HT1080 (cell line): Measurements from ENCODE around the gene ZBTB43. TPM values are rescaled to one million over a fixed set of nuclear protein-coding genes. Genes with fewer than 3 reads are reported as not detected.
"Not testable (repeated sequence)": the region's sequence is repeated elsewhere in the genome, so short reads cannot be mapped to it uniquely, and the experiment has no call there.

Experiments
- DNase-seq: peaks from one replicate; pipeline ENCODE4 v3.0.0-alpha.2; 2015; ENCODE audit warnings: low read depth
- total RNA-seq: library from RNA; depleted of rRNA; stranded (reverse); fragments of >200 nt; shearing (Covaris generic); gene quantifications from 2 replicates; pipeline ENCODE4 v1.2.3, GENCODE V29; 2014

The ZBTB43 gene
- total RNA-seq, 1 experiment from 2014 or later = 11.1 TPM

GRCh38 chr9:126790561-126790960 lies 14.3 kb upstream of the ZBTB43 start:
- DNase-seq = no peak

GRCh38 chr9:126791406-126792230 lies 13.2 kb upstream of the ZBTB43 start:
- DNase-seq = peak; percentile 91

DNA sequence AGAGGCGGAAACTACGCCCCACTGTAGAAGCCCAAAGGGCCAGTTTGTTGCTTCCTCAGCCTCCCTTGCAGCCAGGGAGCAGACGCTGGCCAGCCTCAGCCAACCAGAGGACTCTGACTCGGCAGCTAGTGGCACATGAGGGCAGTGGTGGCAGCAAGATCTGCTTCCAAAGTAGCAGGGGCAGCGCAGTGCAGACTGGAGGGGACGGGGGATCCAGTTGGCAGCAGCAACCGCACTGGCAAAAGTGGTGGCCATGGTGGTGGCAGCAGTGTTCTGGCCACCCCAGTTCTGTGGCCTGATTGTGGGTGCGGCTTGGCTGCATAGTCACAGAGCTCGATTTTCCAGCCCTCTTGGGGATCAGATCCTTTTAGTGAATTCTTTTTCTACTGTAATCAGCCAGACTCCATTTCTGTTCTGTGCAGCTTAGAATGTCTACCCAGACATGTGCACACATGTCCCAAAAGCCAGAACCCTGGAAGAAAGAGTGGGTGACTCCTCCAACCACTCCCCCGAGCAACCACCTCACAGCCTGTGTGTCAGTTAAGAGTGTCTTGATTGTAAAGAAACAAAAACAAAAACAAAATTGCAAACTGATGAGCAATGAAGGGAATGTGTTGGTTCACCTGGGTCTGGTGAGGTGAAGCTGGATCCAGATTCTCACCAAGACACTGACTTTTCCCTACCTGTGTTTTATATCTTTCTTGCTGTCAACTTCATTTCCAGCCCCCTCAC lies 11.0 kb upstream of the ZBTB43 start:
- no peak for DNase-seq

DNA sequence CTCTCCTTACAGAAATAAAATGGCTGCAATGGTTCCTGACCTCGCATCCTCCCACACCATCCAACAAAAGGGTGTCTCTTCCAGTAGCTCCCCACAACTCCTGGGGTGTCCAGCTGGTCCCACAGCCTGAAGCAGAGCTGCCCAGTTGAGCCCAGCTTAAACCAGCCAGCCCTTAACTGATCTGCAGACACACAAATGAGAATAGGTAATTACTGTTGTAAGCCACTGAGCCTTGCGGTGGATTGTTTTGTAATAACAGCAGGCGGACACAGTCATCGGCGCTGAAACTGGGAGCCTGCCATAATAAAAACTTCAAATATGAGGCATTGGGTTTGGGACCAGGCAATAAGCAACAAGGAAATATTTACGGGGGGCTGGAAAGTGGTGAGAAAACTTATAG lies 10.4 kb upstream of the ZBTB43 start:
- DNase-seq = no peak

- DNase-seq = no peak
Measured at GRCh38 chr9:126796758-126797157, 8.1 kb upstream of the ZBTB43 start.

DNA sequence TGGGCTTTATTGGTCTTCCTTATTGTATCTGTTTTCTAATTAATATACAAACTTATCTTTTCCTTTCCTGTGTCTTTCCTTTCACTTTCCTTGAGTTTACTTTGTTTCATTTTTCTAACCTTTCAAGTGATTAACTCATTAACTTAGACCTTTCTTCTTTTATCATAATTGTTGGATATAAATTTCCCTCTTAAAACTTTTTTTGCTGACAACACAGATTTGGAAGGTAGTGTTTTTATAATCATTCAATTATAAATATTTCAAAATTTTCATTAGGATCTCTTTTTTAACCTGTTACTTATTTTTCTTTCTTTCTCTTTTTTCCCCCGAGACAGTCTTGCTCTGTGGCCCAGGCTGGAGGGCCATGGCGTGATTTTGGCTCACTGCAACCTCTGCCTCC lies 6.9 kb upstream of the ZBTB43 start:
- no peak for DNase-seq

DNA sequence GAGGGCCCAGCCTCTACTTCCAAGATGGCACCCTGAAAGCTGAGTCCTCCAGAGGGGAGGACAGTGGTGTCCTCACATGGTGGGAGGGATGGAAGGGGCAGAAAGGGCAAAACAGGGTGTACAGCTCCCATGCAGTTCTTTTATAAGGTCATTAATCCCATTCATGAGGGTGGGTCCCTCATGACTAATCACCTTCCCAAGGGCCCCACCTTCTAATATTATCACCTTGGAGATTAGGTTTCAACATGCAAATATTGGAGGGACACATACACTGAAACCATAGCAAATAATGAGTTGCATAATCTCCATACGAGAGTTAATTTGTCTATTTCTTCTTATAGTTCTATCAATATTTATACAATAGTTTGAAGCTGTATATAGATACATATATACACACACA lies 5.8 kb upstream of the ZBTB43 start:
- DNase-seq = no peak

DNA sequence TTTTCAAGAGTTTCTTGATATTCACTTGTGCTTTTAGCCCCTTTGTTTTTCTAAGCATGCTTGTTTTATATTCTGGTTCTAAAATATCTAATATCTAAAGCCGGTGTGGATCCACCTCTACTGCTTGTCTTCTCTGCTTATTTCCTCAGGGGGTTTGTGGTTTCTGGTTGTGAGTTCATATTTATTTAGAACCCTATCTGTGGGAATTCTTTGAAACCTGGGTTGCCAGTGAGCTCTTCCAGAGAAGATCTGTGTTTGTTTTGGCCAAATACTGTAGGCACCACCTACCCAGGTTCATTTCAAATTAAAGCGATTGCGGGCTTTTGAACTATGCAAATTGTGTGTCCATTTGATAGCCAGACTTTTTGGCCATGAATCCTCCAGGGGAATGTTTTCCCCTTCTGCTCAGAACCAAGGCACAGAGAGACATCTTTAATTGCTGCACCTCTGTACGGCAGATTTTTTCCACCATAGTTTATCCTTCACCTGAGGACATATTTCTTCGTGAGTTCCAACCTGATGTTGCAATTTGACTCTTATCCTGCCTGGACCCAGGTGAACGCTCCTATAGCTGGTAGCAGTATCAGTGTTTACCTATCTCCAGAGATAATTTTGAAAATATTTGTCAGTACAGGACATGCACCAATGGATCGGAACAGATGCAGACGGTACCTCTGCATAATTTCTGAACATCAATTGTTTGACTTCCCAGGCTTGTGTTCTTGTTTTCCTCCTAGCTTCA lies 2.4 kb upstream of the ZBTB43 start:
- no peak for DNase-seq

- no peak for DNase-seq
Measured at GRCh38 chr9:126804198-126804695, 593 bp upstream of the ZBTB43 start.

DNA sequence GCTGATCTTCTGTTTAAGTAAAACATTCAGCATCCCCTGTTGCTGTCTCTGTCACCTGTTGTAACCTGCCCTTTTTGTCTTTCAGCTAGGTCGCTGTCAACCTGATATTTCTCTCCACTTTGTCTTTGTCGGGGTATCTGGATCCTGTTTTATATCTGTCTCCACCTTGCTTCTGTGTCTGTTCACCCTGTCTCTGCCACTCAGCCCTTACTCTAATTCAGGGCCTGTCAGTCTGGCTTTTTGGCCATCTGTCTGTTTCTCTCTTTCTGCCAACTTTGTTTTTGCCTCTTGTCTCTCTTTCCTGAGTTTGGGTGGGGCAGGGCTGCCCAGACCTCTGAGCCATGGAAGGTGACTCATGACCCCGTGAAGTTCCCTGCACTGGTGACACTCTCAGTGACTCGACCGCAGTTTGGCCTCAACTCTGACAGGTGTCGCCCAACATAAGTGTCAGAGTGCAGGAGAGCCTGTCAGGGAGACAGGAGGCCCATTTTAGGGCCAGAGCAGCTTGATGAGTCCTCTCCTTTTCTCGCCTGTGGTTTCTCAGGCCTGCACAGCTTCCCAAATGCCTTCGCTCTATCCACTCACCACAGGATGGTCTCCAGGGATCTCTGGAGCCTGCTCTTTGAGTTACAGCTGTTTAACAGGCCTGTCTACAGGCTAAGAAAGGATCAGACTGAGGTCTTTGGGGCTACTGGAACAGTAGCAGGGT lies 868 bp downstream of the ZBTB43 start:
- peak; percentile 65 for DNase-seq

DNA sequence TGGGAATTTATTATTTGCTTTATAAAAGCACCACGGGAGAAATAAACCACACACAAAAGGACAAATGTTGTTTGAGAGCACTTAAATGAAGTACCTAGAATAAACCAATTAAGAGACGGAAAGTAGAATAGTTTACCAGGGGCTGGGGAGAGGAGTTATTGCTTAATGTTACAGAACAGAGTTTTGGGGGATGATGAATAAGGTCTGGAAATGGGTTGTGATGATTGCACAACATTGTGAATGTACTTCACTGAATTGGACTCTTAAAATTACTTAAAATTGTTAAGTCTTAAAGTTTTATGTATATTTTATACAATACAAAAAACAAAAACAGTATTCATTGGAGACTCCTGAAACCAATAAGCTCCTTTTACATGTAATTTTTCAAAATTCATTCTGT lies 1.5 kb downstream of the ZBTB43 start:
- DNase-seq = no peak

GRCh38 chr9:126809068-126809467 lies 4.2 kb downstream of the ZBTB43 start:
- no peak for DNase-seq

- DNase-seq = not testable (repeated sequence)
Measured at GRCh38 chr9:126810221-126810620, 5.4 kb downstream of the ZBTB43 start.

GRCh38 chr9:126813072-126813471 lies 8.2 kb downstream of the ZBTB43 start:
- no peak for DNase-seq

- no peak for DNase-seq
Measured at GRCh38 chr9:126814091-126814490, 9.3 kb downstream of the ZBTB43 start.

- DNase-seq = not testable (repeated sequence)
Measured at GRCh38 chr9:126817615-126818014, 12.8 kb downstream of the ZBTB43 start.

- no peak for DNase-seq
Measured at GRCh38 chr9:126818482-126818881, 13.6 kb downstream of the ZBTB43 start.

- no peak for DNase-seq
Measured at GRCh38 chr9:126819482-126819881, 14.6 kb downstream of the ZBTB43 start.

GRCh38 chr9:126822278-126822677 lies 17.4 kb downstream of the ZBTB43 start:
- no peak for DNase-seq

DNA sequence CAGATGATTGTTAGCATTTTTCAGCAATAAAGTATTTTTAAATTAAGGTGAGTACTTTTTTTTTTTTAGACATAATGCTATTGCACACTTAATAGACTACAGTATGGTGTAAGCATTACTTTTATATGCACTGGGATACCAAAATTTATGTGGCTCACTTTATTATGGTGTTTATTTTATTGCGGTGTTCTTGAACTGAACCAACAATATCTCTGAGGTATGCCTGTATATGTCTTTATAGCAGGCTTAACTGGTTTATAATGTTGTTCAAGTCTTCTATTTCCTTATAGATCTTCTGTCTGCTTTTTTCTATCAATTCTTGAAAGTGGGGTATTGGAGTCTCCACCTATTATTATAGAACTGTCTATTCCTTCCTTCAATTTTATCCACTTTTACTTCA lies 18.0 kb downstream of the ZBTB43 start:
- no peak for DNase-seq

- DNase-seq = not testable (repeated sequence)
Measured at GRCh38 chr9:126824052-126824451, 19.2 kb downstream of the ZBTB43 start.
